Fibroblast of peridontal ligament (primary cell): ENCODE data around the gene PALM2AKAP2.
A peak's percentile ranks its signal among the peaks of the same experiment; 100 is the strongest.
"Not testable (repeated sequence)": the region's sequence is repeated elsewhere in the genome, so short reads cannot be mapped to it uniquely, and the experiment has no call there.

Source experiments
- DNase-seq: peaks from one replicate; pipeline ENCODE4 v3.0.0-alpha.2; 2010; ENCODE audit errors: extremely low read depth

PALM2AKAP2 gene

DNA sequence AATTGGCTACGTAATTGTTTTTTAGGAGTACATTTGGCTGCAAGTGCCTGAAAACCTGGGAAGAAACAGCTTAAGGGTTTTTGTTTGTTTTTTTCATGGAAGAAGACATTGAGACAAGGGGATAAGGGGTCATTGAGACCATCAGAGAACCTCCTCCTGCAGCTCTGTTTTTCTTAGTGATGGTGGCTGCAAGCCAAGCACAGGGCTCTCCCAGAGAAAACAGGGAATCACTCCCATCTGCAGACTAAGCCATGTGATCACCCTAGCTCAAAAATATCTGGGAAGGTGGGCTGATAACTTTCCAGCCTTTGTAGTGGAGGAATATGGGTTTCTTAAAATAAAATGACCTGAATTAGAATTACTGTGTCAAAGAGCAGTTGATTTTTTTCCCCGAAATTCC is 25.1 kb downstream of the PALM2AKAP2 start:
- DNase-seq = no peak

DNA sequence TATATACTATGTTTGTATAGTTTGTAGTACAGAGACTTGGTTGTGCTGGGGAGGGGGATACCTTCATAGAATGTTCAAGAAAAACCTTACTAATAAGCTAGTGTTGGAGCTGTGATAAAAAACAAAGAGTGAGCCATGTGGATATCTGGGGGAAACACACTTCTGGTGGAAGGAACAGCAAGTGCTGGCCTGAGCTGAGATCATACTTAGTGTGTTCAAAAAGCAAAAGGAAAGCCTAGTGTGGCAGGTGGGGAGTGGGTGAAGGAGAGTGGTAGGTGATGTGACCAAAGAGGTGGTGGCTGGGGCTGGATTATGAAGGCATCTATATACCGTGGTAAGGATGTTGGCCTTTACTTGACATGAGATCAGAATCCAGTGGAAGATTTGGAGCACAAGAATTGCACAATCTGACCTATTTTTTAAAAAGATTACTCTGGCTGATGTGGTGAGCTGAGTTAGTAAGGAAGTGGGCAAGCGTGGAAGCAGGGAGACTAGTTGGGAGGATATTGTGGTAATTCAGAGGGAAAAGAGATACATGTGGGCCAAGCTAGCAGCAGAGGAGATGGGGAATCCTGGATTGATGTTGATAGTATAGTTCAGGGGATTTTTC is 26.6 kb downstream of the PALM2AKAP2 start:
- DNase-seq = peak; percentile 82

DNA sequence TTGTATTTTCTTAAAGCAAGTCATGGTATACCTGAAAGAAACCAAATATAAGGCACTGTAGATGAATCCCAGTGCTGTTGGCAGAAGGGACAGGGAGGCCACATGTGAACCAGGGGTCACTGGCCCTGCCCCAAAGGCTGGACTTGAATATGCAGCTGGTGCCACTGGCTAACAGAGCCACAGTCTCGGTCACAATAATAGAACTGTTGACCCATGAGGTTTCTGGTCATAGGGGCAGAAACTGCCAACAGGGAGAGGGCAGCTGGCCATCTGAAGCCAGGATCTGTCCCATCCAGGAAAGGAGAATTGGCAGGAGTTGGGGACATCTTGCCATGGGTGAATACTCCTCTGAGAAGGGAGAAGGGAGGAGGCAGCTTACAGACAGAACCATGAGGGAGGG is 31.9 kb downstream of the PALM2AKAP2 start:
- no peak for DNase-seq

DNA sequence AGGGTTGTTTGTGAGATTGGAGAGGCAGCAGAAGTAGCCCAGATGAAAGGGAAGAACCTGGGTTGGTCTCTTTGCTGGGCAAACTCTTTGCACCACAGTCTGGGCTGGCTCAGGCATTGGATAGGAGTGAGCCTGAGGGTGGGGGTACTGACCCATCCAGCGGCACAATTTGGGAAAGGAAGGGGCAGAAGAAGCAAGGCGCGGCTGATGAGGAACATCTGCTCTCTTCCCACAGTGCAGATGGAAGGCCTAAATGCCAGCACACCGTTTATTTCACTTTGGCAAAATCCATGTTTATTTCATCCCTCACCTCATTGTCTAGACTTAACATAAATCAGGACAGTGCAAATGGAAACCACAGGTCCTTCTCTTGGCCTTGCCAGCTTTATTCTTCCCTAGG is 32.3 kb downstream of the PALM2AKAP2 start:
- DNase-seq = no peak

GRCh38 chr9:109812818-109813281 is 32.9 kb downstream of the PALM2AKAP2 start:
- DNase-seq = peak; percentile 64

DNA sequence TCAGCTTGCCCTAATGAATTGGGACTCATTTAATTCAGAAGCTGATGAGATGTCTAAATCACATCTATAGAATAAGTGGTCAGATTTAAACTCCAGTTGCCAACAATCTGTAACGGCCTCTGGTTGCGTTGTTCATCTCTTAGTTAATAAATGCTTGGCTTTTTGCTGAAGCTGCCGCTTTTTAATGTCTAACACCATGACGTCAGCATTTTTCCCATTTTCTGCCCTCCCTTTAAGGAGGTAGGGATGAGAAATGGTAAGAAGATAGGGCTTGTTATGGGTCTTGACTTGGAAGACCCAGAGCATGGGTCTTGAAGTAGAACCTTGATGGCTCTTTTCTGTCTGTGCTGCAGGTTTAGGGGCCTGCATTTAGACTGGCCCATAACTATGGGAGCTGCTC is 33.3 kb downstream of the PALM2AKAP2 start:
- no peak for DNase-seq

- no peak for DNase-seq
Observed at GRCh38 chr9:109813829-109814228, 33.8 kb downstream of the PALM2AKAP2 start.

GRCh38 chr9:109815366-109815947 is 35.5 kb downstream of the PALM2AKAP2 start:
- peak; percentile 33 for DNase-seq

DNA sequence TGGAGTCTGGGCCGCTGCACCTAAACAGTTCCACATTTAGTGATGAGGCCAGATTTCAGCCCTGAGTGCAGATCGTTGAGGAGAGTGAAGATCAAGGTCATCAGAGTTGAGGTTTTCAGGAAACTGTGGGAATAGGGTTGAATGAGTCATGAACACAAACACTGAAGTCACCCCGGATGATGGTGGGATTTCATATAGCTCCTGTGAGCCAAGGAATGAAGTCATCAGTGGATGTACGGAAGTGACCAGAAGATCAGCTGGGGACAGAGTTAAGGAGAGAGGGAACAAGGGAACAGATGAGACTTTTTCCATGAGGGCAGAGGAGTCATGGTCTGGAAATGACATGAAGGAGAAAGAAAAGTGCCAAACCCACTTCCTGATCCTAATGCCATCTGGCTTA is 36.5 kb downstream of the PALM2AKAP2 start:
- peak; percentile 98 for DNase-seq

DNA sequence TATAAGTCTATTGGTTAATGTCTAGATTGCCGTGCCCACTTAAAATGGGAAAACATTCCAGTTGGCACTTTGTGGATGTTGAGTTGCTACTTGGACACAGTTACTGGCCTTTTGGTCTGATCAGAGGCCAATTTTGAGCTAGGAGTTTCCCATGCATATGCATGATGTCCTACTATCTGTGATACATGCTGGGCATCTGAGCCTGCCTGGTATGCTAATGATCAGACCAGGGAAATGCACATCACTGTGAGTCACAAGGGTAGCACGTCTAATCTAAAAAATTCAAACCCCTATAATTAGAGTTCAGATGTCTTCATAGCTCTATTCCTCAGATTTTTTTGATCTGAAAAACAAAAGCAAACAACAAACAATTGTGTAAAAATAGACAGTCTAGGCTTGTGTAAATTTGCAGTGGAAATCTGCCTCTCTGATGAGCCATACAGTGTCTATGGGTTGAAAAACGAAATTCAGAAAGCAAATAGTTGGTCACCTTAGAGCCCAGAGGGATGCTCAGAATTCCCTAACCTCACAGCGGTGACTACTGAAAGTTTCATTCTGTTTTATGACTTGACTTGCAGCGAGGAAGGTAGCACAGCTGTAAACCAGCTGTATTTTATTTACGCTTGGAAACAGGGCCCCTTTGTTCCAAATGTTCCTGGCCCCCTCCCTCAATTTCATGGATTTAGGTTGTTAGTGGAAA is 37.3 kb downstream of the PALM2AKAP2 start:
- DNase-seq = peak; percentile 42

DNA sequence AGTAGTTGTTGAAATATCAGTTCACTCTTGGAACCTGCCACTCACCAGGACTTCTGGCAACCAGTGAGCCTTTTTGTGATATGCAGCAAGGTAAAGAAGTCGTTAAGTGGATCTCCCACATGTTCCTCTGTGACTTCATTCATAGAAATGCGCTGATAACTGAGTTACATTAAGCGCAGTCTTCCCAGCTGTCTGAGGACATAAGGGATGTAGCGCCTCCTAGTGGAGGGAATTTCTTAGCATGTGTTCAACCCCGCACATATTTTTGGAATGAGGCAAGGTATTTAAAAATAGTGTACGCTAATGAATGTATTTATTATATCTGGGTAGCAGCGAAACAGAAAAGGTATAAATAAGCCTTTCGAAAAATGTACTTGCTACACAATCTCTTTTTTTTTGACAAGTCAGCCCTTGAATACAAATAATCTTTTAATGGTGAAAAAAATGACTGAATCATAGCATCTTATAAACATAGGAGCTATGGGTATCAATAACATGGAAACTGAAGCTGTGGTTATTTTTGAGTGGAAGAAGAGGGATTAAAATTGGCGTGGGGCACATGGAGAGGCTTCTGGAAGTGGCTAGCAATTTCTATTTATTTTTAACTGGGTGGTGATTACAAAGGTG is 38.0 kb downstream of the PALM2AKAP2 start:
- peak; percentile 98 for DNase-seq

- DNase-seq = peak; percentile 30
Observed at GRCh38 chr9:109821711-109822110, 41.7 kb downstream of the PALM2AKAP2 start.

DNA sequence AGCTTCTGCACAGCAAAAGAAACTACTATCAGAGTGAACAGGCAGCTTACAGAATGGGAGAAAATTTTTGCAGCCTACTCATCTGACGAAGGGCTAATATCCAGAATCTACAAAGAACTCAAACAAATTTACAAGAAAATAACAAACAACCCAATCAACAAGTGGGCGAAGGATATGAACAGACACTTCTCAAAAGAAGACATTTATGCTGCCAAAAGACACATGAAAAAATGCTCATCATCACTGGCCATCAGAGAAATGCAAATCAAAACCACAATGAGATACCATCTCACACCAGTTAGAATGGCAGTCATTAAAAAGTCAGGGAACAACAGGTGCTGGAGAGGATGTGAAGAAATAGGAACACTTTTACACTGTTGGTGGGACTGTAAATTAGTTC is 45.4 kb downstream of the PALM2AKAP2 start:
- not testable (repeated sequence) for DNase-seq

DNA sequence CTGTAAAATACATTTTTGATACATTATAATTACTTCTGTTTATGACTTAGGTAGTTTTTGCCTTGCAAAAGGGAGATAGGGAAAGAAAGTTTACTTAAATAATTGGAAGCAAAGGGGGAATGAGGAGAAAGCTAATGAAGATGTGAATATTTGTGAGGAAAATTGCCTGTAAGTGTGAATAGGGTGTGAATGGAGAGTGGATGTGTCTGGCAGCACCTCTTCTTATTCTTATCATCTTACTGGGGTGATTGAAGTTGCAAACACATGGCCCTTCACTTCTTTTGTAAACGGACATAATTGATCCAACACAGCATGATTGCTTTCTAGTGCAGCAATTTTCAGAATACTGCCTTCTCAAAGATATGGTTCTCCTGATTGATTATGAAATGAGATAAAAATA is 46.6 kb downstream of the PALM2AKAP2 start:
- no peak for DNase-seq

- DNase-seq = no peak
Observed at GRCh38 chr9:109828254-109828653, 48.3 kb downstream of the PALM2AKAP2 start.
